ENCODE results near the gene PTGDR2.
A peak's percentile ranks its signal among the peaks of the same experiment; 100 is the strongest.
"Not testable (repeated sequence)": the region's sequence is repeated elsewhere in the genome, so short reads cannot be mapped to it uniquely, and the experiment has no call there.

Gene PTGDR2

GRCh38 chr11:60841797-60842667 is 13.7 kb downstream of the PTGDR2 start, which contains the start of gene CCDC86:
TSS of gene CCDC86 (plus strand) at chr11:60842113. CDS start at chr11:60842125, 12 bp downstream.
- peak; percentile 96 to 98 (median 98) for DNase-seq

- no peak for DNase-seq
Measured at GRCh38 chr11:60840470-60841430, 15.0 kb downstream of the PTGDR2 start.

DNA sequence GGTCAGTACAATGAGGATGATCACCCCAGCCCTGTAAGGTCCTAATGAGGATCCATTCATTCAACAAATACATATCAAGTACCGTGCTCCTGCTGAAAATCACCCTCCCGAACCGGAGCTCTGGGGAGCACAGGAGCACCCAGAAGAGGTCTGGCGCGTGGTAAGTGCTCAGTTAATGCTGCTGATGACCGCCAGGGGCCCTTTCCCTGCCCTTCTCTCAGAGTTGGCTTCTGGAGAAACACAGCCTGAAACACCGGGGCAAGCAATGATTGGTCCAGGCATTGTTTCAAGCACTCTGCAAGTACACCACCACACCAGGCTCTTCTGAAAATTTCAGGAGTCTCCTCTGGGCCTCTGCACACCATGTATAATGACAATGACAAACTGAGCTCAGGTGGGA is 17.6 kb downstream of the PTGDR2 start:
- DNase-seq: no peak

DNA sequence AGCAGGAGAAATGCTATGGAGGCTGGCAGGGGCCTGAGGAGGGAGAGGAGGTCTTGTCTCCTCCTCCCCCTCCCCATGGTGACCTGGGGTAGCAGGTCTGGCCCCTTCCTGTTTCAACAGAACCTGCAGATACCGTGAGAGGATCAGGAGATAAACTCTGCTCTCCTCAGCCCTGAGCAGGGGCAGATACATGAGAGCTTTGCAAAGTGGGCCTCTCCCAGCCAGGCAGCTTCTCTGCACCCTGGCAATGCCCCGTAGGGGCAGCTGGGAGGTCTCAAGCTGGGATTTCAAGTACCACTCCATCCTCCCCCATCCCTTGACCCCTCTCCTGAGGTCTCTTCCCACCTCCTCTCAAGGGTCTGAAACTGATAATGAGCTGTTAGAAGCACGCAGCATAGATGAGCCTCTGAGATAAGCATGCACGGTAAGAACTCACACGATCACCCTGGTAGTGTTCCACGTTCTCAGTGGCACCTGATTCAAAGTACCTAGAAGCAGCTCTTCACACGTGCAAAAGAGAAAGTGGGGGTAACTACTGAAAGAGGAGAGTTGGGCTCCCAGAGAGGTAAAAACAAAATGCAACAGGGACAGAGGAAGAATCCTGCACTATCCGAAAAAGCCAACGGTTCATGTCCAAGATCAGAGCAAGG is 18.8 kb downstream of the PTGDR2 start:
- no peak for DNase-seq

- no peak for DNase-seq
Measured at GRCh38 chr11:60835534-60835846, 20.3 kb downstream of the PTGDR2 start.

DNA sequence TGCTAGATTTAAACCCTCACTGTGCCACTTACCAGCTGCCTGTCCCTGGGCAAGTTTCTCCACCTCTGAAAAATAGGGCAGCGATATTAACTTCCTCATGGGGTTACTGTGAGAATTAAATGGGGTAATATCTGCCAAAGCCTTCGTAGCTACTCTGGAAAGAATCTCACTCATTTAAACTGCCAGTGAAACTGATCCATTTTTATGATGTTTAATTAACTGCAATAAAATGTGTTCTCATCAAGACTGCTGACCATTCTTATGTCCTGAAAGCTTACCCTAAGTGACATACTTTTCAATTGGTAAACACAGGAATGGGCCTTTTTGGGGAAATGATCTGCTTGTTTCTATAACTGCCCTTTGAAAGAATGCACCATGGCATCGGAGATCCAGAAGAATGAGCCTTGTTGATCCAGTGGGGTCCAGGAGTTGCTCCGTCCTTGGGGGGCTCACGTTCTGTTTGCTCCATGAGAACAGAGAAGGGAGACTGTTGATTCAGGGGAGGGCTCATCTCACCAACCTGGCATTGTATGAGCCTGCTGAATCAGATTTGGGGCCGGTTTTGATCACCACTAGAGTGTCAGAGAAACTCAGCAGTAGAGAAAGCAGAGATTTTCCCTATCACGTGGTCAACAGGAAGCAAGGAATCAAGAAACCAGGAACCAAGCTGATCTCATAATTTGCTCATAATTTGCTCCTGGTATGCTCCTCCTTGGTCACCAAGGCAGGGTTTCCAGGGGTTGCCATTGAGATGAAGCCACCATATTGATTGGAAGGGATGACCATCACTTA is 20.8 kb downstream of the PTGDR2 start:
- no peak for DNase-seq

DNA sequence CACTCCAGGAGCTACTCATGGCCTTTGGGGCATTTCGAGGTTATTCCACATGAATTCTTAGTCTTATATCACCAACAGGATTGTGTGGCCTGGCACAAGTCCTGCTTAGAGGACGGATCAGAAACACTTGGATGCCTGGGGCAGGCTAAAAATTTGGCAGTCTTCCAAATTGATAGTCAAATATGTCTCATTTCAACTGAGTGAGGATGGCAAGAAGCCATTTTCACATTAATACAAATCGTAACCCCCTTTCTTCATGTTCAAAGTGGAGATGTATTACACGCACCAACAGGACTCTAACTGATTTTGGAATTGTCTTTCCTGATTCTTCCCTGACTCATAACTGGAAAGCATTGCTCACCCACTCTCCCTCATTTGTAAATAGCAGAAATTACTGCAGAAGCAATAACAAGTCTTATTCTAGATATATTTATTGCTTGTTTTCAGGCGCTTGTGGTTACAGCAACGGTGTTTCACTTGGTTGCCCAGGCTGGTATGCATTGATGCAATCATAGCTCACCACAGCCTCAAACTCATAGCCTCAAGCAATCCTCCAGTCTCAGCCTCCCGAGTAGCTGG is 24.2 kb downstream of the PTGDR2 start:
- no peak for DNase-seq

- DNase-seq: peak; percentile 30 to 78 (median 70)
Measured at GRCh38 chr11:60831143-60831500, 24.6 kb downstream of the PTGDR2 start.

DNA sequence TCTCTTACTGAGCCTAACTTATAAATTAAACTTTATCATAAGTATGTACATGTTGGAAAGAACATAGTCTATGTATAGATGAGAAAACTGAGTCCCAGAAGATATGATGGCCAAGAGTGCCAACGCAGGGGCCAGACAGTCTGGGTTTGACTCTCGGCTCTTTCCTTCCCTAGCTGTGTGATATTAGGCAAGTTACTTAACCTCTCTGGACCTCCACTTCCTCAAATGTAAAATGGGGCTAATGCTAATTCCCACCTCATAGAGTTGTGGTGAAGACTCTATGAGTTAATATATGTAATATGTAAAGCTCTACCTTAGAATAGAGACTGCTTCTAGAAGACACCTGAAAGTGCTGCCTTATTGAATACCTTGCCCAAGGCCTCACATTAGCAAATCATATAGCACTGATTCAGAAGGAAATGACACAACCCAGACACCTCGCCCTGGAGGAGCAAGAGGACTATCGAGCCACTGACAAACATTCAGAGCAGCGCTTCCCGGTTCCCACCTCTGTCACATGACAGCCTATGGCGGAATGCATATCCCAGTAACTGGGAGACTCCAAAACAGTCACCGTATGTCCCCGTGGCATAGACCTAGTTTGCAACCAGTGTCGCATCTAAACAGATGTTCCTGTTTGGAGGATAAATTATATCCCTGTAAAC is 25.1 kb downstream of the PTGDR2 start:
- peak in 1 of 6 experiments; percentile 16 for DNase-seq

DNA sequence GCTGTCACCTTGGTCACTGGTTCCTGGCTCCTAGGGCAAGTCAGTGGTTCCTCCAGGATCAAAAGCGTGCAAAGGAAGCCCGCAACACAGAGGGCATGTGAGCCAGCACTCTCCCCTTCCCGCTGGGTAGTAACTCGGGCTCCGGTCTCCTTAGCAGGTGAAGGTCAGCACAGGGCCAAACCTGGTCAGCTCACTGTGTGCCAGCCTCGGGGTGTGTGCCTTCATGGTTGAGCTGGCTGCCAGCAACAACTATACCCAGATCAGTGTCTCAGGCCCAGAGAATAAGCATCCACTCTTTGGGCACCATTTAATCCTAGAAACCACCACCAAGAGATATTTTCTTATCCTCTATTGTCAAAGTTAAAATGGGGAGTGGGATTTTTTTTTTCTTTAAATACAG is 30.0 kb downstream of the PTGDR2 start:
- no peak for DNase-seq

- DNase-seq: no peak
Measured at GRCh38 chr11:60825118-60825517, 30.6 kb downstream of the PTGDR2 start.

DNA sequence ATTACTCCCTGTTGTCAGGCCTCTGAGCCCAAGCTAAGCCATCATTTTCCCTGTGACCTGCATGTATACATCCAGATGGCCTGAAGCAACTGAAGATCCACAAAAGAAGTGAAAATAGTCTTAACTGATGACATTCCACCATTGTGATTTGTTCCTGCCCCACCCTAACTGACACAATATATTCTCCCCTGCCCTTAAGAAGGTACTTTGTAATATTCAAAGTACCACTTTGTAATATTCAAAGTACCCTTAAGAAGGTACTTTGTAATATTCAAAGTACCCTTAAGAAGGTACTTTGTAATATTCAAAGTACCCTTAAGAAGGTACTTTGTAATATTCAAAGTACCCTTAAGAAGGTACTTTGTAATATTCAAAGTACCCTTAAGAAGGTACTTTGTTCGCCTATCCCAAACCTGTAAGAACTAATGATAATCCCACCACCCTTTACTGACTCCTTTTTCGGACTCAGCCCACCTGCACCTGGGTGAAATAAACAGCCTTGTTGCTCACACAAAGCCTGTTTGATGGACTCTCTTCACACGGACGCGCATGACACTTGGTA is 31.9 kb downstream of the PTGDR2 start:
- not testable (repeated sequence) for DNase-seq

DNA sequence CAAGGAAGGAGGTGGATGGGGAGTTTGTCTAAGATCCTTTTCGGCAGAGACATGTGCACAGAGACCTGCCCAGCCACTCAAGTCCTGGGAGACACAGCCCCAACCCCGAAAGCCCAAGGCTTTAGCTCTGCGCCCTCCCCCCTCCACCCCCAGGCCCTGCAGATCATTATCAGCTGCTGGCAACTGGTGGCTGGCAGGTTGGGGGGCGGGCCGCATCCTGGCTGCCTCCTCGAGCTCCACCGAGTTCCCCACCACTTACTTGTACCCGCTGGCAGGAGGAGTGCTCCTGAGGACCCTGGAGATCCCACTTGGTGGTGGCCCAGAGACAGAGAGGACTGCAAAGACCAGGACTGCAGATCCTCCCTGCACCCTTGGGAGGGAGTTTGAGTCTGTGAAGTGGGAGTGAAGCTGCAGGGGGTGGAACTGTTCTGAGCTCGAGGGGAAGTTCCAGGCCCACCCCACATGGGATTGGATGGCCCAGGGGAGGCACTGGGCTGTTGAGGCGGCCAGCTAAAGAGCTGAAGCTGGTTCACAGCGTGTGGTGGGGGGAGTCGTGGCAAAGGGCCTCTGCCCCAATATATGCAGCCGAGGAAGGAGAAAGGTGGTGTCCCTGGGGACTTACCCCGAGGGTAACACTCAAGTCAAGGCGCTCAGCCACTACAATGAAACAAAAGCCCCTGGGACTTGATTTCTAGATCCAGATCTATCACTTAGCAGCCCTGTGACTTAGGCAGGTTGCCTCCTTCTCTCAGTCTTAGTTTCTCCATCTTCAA is 33.7 kb downstream of the PTGDR2 start:
- DNase-seq: no peak

DNA sequence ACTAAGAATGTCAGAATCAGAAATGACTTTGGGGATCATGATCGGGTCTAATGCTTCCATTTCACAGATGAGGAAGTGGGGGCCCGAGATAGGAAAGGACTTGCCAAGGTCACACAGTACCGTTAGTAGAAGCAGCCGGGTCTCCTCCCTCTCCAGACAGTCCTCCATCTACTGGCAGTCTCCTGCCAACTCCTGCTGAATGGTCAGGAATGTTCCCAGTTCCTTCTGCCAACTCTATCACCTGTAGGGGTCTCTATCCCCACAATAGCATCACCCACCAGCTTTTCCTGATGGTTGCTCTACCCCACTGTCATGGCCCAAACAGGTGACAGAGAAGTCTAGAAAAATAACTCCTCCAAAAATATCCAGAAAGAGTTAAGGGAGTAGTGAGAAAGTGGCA is 37.7 kb downstream of the PTGDR2 start:
- DNase-seq: no peak

DNA sequence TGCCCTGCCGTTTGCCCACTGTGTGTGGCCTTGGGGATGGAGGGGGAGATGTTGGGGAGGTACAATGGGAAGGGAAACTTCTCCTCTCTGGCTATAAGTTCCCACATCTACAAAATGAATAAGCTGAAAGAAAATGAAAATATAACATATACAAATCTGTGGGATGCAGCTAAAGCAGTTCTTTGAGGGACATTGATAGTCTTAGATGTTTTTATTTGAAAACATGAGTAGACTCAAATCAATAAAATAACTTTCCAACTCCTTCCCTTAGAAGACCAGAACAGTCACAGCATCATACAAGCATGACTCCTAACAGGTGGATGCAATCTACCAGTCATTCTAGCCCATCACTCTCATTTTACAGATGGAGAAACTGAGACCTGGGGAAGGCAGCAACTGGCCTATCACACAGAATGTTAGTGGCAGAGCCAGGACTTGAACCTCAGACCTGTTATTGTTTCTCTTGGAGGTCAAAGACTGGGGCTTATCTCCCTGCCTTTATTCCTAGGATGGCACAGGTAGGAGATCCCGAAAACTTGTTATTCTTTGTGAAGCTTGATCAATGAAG is 39.1 kb downstream of the PTGDR2 start:
- DNase-seq: no peak

DNA sequence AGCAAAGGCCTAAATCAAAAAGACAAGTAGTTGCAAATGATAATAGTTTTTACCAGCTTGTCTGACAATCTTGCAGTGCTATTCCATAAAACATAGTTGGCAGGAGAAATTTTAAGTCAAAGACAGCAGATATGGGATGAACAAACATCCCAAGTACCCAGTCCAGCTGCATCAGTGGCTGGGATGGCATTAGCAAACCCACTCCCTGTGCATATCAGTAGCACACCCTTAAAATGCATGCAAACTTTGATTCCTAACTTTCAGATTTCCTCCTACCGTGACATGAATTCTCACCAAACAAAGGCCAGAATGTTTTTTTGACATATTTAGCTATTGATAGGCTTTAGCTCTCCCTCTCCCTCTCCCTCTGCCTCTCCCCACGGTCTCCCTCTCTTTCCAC is 41.6 kb downstream of the PTGDR2 start:
- no peak for DNase-seq

DNA sequence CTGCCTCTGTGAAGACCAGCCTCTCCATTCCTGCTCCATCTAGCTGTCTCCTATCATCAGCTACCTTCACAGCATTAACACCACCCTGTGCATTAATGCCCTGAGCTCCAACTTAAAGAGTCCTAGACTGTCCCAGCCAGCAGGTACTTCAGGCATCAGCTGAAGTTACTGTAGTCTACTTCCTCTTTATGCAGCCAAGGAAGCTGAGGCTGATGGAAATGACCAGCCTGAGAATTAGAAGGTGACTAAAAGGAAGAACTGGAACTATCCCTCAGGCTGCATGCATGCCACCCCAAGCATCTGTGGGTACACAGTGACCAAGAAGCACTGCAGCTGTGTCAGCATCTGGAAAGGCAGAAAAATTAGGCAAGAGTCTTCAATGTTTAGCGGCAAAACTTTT is 42.4 kb downstream of the PTGDR2 start:
- DNase-seq: no peak

DNA sequence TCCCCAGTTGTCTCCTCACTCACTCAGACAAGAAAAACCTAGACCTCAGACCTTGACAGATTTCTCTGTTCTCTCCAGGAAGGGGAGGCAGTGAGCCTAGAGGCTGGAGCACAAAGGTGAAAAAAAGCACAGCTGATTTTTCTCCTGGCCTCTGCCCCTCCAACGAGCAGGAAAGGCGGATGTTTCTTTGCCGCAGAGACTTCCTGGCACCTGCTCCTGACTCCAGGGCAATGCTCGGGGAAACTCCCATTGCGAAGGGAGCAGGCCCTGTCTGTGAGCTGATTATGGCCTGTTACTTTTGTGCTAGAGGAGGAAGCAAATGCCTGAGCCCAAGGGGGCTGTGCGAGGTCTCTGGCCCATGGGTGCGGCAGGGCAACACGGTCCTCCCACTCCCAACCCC is 45.2 kb downstream of the PTGDR2 start:
- no peak for DNase-seq

DNA sequence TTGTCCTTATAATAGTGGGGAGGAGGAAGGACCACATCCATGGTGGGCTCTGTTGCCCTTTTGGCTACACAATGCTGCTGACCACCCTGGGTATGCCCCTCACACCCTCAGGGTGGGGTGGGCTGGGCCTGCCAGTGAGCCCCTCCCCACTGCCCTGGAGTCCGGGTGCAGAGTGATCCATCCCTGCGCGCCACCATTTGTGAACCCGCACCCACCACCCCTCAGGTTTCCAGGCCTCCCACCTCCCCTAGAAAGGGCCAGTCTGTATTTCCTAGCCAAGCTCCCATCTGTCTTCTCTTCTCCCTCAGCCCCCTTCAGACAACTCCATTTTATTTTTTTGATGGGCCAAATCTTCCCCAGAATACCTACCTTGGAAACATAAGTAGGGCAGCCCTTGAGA is 45.6 kb downstream of the PTGDR2 start:
- DNase-seq: no peak

DNA sequence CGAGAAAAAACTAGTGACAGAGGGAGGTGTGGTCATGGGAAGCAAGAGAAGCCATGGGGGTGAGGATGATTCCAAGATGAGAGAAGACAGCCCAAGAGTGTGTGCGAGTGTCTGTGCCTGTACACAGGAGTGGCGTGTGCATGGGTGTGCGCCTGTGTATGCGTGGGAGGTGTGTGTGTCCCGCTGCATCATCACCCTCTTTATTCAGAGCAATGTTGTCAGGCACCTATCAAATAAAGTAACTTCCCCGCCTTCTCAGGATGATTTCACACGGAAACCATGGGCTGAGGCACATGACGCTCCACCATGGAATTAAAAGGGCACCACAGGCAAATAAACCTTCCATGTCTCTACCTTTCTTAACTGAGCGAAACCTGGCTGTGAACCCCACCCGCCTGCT is 46.1 kb downstream of the PTGDR2 start:
- no peak for DNase-seq
